Mesothelial cell of epicardium (in vitro differentiated cells): ENCODE results near the gene MBD3L3. TPM values are rescaled to one million over a fixed set of nuclear protein-coding genes. Genes with fewer than 3 reads are reported as not detected.
"Not testable (repeated sequence)": the region's sequence is repeated elsewhere in the genome, so short reads cannot be mapped to it uniquely, and the experiment has no call there.

ENCODE experiments used
- DNase-seq, 2 experiments: peaks; one replicate each; pipeline ENCODE4 v3.0.0; 2021; ENCODE audit warnings: low spot score in 2 of 2; ENCODE audit not compliant: unreplicated experiment in 2 of 2
- H3K27ac Mint-ChIP-seq: 2 replicates; pipeline ENCODE4 v1.8.0; 2021; ENCODE audit warnings: mixed read lengths
- H3K27me3 Mint-ChIP-seq: 2 replicates; pipeline ENCODE4 v1.8.0; 2021; ENCODE audit warnings: low read depth, mixed read lengths
- H3K36me3 Mint-ChIP-seq: 2 replicates; pipeline ENCODE4 v1.8.0; 2021; ENCODE audit warnings: mixed read lengths
- H3K4me1 Mint-ChIP-seq: 2 replicates; pipeline ENCODE4 v1.8.0; 2021; ENCODE audit warnings: mixed read lengths
- H3K4me3 Mint-ChIP-seq: 2 replicates; pipeline ENCODE4 v1.8.0; 2021; ENCODE audit warnings: mild to moderate bottlenecking, moderate library complexity, mixed read lengths
- H3K9me3 Mint-ChIP-seq: 2 replicates; pipeline ENCODE4 v1.8.0; 2021; ENCODE audit warnings: mixed read lengths
- CTCF ChIP-seq: fragments of 200-600 bp; sonication (generic); IDR thresholded peaks from one replicate; pipeline ENCODE4 v1.5.0; 2021; ENCODE audit warnings: antibody characterized with exemption; ENCODE audit not compliant: unreplicated experiment
- total RNA-seq: library from RNA; stranded (reverse); gene quantifications from 3 replicates; pipeline ENCODE4 v1.2.1, GENCODE V29; 2021

MBD3L3 gene
- total RNA-seq, 1 donor from 2014 or later: not detected

- not testable (repeated sequence) for H3K9me3 Mint-ChIP-seq, H3K27ac Mint-ChIP-seq, H3K27me3 Mint-ChIP-seq, DNase-seq, H3K36me3 Mint-ChIP-seq, H3K4me1 Mint-ChIP-seq, H3K4me3 Mint-ChIP-seq
These were observed 7.1 kb downstream of the MBD3L3 start for GRCh38 chr19:7051421-7051820.

- H3K27me3 Mint-ChIP-seq, H3K36me3 Mint-ChIP-seq, H3K27ac Mint-ChIP-seq, H3K4me3 Mint-ChIP-seq, H3K9me3 Mint-ChIP-seq, H3K4me1 Mint-ChIP-seq, DNase-seq: not testable (repeated sequence)
These were observed 9.5 kb downstream of the MBD3L3 start, which contains the start of gene MBD3L2 for GRCh38 chr19:7049021-7049420. Gene MBD3L2, plus strand, starts transcription at chr19:7049321. Its CDS starts 53 bp downstream, at chr19:7049374.

GRCh38 chr19:7041563-7041962 lies 16.9 kb downstream of the MBD3L3 start:
- H3K36me3 Mint-ChIP-seq, H3K4me3 Mint-ChIP-seq, DNase-seq, H3K9me3 Mint-ChIP-seq, H3K4me1 Mint-ChIP-seq, H3K27ac Mint-ChIP-seq, H3K27me3 Mint-ChIP-seq: not testable (repeated sequence)

GRCh38 chr19:7040079-7040478 lies 18.4 kb downstream of the MBD3L3 start, which contains the start of gene MBD3L4:
Gene MBD3L4, minus strand, starts transcription at chr19:7040179. Its CDS starts 35 bp downstream, at chr19:7040144.
- H3K27ac Mint-ChIP-seq, H3K36me3 Mint-ChIP-seq, H3K4me3 Mint-ChIP-seq, H3K27me3 Mint-ChIP-seq, DNase-seq, H3K9me3 Mint-ChIP-seq, H3K4me1 Mint-ChIP-seq: not testable (repeated sequence)

- H3K4me1 Mint-ChIP-seq: not testable (repeated sequence)
These were observed 28.2 kb downstream of the MBD3L3 start, which contains the start of gene MBD3L5 for GRCh38 chr19:7030278-7030677. Gene MBD3L5, plus strand, starts transcription at chr19:7030578. Its CDS starts 34 bp downstream, at chr19:7030612.

GRCh38 chr19:7028790-7029189 lies 29.7 kb downstream of the MBD3L3 start:
- H3K4me1 Mint-ChIP-seq, DNase-seq, H3K27ac Mint-ChIP-seq, H3K36me3 Mint-ChIP-seq, H3K27me3 Mint-ChIP-seq, H3K9me3 Mint-ChIP-seq, H3K4me3 Mint-ChIP-seq: not testable (repeated sequence)

More at GRCh38 chr19:7030278-7030677, 28.2 kb downstream of the MBD3L3 start, which contains the start of gene MBD3L5:
- H3K9me3 Mint-ChIP-seq, DNase-seq, H3K36me3 Mint-ChIP-seq, H3K27ac Mint-ChIP-seq, H3K4me3 Mint-ChIP-seq, H3K27me3 Mint-ChIP-seq: not testable (repeated sequence)

GRCh38 chr19:7021331-7021730 lies 37.1 kb downstream of the MBD3L3 start, which contains the start of gene MBD3L2B:
Gene MBD3L2B, minus strand, starts transcription at chr19:7021431. Its CDS starts 34 bp downstream, at chr19:7021397.
- not testable (repeated sequence) for H3K4me3 Mint-ChIP-seq, H3K4me1 Mint-ChIP-seq, DNase-seq, H3K36me3 Mint-ChIP-seq, H3K27me3 Mint-ChIP-seq, H3K27ac Mint-ChIP-seq
- peaks cover 12% of the 10 kb centered on the region for H3K9me3 Mint-ChIP-seq

GRCh38 chr19:7018828-7019227 lies 39.6 kb downstream of the MBD3L3 start:
- Mint-ChIP-seq H3K27ac (no peak overlapping the region), H3K4me3 (no peak overlapping the region), H3K9me3 (peaks cover 27% of the 10 kb centered on the region), H3K4me1 (no peaks in the 10 kb centered on the region), H3K27me3 (no peaks in the 10 kb centered on the region), H3K36me3 (no peaks in the 10 kb centered on the region)
- no peak for DNase-seq
- TF ChIP-seq CTCF: no peak

GRCh38 chr19:7013678-7014077 lies 44.8 kb downstream of the MBD3L3 start:
- Mint-ChIP-seq H3K27ac (no peak overlapping the region), H3K27me3 (no peaks in the 10 kb centered on the region), H3K4me1 (no peaks in the 10 kb centered on the region), H3K9me3 (peaks cover 42% of the 10 kb centered on the region), H3K4me3 (no peak overlapping the region), H3K36me3 (no peaks in the 10 kb centered on the region)
- no peak for TF ChIP-seq CTCF
- DNase-seq: no peak
